LNCaP clone FGC (cell line): ENCODE results near the gene CCDC157.

Experiments
- DNase-seq: peaks from one replicate; pipeline ENCODE4 v3.0.0-alpha.2; 2011; ENCODE audit warnings: low read depth
- H3K4me3 ChIP-seq: 2 replicates; pipeline ENCODE4 v1.5.1; 2011; ENCODE audit warnings: mild to moderate bottlenecking, low read depth, low read length, control low read depth
- TF ChIP-seq, protein P1 (sequence below): IDR thresholded peaks from 2 replicates; pipeline ENCODE4 v1.5.1; 2012; ENCODE audit warnings: mild to moderate bottlenecking; ENCODE audit not compliant: control insufficient read depth, insufficient read depth; ENCODE audit errors: extremely low read depth

CCDC157 gene

DNA sequence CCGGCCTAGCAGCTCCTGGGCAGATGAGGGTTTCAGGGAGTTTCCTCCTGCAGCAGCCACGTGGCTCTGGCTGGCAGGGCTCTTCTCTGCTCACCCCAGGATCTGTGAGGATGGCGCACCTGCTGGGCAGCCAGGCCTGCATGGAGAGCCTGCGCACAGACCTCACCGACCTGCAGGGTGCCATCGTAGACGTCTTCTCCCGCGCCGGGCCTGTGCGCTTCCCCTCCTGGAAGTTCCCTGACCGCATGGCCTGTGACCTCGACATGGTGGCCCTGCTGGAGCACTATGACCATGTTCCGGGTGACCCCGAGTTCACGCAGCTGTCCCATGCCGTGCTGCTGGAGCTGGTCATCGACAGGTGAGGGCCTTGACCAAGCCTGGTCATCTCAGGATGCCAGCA, 9.1 kb downstream of the CCDC157 start:
- TF ChIP-seq, protein P1, sequence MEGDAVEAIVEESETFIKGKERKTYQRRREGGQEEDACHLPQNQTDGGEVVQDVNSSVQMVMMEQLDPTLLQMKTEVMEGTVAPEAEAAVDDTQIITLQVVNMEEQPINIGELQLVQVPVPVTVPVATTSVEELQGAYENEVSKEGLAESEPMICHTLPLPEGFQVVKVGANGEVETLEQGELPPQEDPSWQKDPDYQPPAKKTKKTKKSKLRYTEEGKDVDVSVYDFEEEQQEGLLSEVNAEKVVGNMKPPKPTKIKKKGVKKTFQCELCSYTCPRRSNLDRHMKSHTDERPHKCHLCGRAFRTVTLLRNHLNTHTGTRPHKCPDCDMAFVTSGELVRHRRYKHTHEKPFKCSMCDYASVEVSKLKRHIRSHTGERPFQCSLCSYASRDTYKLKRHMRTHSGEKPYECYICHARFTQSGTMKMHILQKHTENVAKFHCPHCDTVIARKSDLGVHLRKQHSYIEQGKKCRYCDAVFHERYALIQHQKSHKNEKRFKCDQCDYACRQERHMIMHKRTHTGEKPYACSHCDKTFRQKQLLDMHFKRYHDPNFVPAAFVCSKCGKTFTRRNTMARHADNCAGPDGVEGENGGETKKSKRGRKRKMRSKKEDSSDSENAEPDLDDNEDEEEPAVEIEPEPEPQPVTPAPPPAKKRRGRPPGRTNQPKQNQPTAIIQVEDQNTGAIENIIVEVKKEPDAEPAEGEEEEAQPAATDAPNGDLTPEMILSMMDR = no peak
- H3K4me3 ChIP-seq = no peak overlapping the region
- no peak for DNase-seq

DNA sequence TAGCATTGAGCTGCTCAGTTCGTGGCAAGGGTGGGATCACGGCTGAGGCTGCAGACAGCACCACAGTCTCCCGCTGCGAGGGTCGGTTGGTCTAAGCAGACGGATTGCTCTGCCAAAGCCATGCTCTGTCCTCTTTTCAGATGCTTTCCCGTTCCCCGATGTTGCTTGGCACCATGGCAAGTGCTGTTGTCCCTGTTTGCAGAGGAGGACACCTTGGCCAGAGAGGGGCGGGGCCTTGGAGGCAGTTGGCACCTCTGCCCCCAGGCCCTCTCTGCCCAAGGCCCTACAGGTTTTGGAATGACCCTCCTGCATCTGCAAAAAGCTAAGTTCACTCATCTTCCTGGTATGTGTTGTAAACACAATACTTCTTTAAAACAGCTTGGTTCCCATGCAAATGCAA, 11.6 kb downstream of the CCDC157 start:
- TF ChIP-seq, protein P1 = no peak
- no peak for DNase-seq
- no peak overlapping the region for H3K4me3 ChIP-seq

DNA sequence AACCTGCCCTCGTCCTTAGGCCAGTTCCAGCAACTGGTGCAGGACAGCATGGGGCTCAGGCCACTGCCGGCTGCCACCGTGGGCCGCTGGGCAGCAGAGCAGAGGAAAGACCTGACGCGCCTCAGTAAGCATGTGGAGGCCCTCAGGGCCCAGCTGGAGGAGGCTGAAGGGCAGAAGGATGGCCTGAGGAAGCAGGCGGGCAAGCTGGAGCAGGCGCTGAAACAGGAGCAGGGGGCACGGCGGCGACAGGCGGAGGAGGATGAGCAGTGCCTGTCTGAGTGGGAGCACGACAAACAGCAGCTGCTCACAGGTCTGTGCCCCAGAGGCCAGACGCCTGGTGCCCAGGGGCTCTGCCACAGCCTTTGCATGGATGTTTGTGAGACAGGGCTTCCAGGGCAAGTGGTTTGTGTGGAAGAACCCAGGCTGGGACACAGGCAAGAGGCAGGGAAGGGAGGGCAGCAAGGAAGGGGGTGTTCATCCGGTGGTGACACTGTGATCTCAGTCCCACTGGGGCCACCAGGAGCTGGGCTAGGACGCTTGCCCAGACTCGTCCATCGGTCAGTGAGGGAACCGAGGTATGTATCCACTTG, 13.9 kb downstream of the CCDC157 start:
- no peak for DNase-seq
- TF ChIP-seq, protein P1 = no peak
- H3K4me3 ChIP-seq = no peak overlapping the region

DNA sequence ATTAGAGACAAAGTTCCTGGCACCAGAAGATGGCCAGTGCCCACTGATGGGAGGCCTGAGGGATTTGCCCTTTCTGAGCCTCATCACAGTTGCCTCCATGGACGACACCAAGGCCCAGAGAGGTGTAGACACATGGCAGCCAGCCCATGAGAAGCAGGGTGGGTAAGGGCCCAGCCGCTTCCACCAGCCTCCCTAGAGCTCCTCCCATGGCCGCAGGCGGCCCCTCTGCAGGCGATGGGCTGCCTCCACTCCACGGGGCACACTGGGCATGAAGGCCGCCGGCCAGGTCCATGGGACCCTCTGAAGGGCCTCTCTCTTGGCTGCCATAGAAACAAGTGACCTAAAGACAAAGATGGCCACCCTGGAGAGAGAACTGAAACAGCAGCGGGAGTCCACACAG, 14.5 kb downstream of the CCDC157 start:
- TF ChIP-seq, protein P1 = no peak
- DNase-seq = no peak

DNA sequence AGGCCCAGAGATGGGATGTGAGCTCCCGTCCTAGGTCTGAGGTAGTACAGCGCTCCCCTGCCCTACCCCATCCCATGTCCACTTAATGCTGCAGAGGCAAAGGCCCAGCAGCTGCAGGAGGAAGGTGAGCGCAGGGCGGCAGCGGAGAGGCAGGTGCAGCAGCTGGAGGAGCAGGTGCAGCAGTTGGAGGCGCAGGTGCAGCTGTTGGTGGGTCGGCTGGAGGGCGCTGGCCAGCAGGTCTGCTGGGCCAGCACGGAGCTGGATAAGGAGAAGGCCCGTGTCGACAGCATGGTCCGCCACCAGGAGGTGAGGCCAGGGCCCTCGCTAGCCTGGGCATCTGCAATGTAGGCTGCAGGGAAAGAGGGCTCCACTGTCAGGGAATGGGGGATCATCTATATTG, 15.2 kb downstream of the CCDC157 start:
- TF ChIP-seq, protein P1 = no peak

More for the DNA sequence above, 14.5 kb downstream of the CCDC157 start:
- no peak overlapping the region for H3K4me3 ChIP-seq

DNA sequence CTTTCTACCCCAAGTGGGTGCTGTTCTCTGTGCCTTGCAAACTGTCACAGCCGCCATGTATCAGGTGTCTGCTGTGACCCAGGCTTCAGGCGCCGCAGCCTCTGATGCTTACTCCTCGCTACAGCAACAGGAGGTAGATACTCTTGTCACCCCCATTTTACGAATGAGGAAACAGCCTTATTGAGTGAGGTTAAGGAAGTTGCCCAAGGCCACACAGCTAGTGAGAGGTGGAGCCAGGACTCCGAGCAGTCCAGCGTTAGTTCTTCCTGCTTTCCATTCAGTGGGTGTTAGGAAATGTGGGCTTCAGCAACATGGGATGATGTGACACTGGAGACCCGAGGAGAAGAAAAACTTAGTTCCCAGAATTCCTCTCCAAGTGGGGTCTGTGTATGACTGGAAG, 16.1 kb downstream of the CCDC157 start:
- DNase-seq = no peak
- H3K4me3 ChIP-seq = no peak overlapping the region
- TF ChIP-seq, protein P1 = no peak

More for the DNA sequence above, 15.2 kb downstream of the CCDC157 start:
- no peak overlapping the region for H3K4me3 ChIP-seq
- no peak for DNase-seq
